Motor neuron (in vitro differentiated cells): ENCODE measurements around the gene TMEM88. TPM values are rescaled to one million over a fixed set of nuclear protein-coding genes. Genes with fewer than 3 reads are reported as not detected.

Source experiments
- ATAC-seq, 8 experiments: fragments of 200-7000 bp; cut with Tn5 transposase; replicated peaks in 6 of 8; 2 replicates each; pipeline ENCODE4 v1.8.0; 2021; ENCODE audit warnings: mild to moderate bottlenecking in 8 of 8, moderate library complexity in 8 of 8
- H3K27ac ChIP-seq, 2 donors: fragments of 250-450 bp; sonication (Bioruptor Pico); 2 replicates each; pipeline ENCODE4 v1.9.0; 2021; ENCODE audit warnings: antibody characterized with exemption in 2 of 2, mild to moderate bottlenecking in 2 of 2, moderate library complexity in 1 of 2
- H3K4me1 ChIP-seq, 2 donors: fragments of 250-450 bp; sonication (Bioruptor Pico); replicated peaks in 1 of 2; 2 replicates each; pipeline ENCODE4 v1.6.1; 2021; ENCODE audit warnings: antibody characterized with exemption in 2 of 2, mild to moderate bottlenecking in 2 of 2, moderate library complexity in 1 of 2
- H3K4me3 ChIP-seq, 5 donors: fragments of 250-450 bp; sonication (Bioruptor Pico); 2 replicates each; pipeline ENCODE4 v1.9.0; 2021; ENCODE audit warnings: antibody characterized with exemption in 5 of 5, mild to moderate bottlenecking in 5 of 5, moderate library complexity in 4 of 5
- WGBS, 10 experiments: fragments of 450-650 bp; shearing (Covaris generic); methylation state at CpG; one replicate each; pipeline ENCODE4 v1.0.0; 2022; 5-methylcytosine and 5-hydroxymethylcytosine counted together
- in situ Hi-C, 9 experiments: fragments of 400-800 bp; cut with MboI; loops; one replicate each; pipeline ENCODE4 v1.15.0; 2021; ENCODE audit warnings: low sequenced_read_pairs in 9 of 9, low pct_unique_long_range_greater_than_20kb in 2 of 9; ENCODE audit not compliant: unreplicated experiment in 9 of 9
- total RNA-seq, 8 experiments: library from RNA; unstranded; fragments of 300-600 nt; gene quantifications; 2 replicates each; pipeline versions ENCODE4 v1.2.3 to v1.2.4, GENCODE V29; 2022

The TMEM88 gene
- total RNA-seq, 8 experiments from 2014 or later, result 0.51 to 18.5 (median 4.1) TPM

DNA sequence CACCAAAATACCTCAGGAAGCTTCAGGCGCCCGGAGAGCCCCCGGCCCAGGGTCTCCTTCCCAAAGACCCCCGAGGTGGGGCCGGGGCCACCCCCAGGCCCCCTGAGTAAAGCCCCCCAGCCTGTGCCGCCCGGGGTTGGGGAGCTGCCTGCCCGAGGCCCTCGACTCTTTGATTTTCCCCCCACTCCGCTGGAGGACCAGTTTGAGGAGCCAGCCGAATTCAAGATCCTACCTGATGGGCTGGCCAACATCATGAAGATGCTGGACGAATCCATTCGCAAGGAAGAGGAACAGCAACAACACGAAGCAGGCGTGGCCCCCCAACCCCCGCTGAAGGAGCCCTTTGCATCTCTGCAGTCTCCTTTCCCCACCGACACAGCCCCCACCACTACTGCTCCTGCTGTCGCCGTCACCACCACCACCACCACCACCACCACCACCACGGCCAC lies 6.7 kb upstream of the TMEM88 start:
- WGBS, 10 experiments, result 100% methylated on average over 1 of the region's 20 CpGs; no CpG with 5 or more reads in 9 of the 10 experiments
- in situ Hi-C loops, result loop anchor here in 1 of 9 experiments (25.0 kb wide), 1 partner anchor 136 kb away; the partner anchor contains the start of genes DNAH2 and EFNB3
- no peak overlapping the region for H3K27ac ChIP-seq
- no peak for ATAC-seq
- H3K4me3 ChIP-seq, result no peak overlapping the region
- H3K4me1 ChIP-seq, result peaks cover 12 to 14% of the 10 kb centered on the region in 2 donors

DNA sequence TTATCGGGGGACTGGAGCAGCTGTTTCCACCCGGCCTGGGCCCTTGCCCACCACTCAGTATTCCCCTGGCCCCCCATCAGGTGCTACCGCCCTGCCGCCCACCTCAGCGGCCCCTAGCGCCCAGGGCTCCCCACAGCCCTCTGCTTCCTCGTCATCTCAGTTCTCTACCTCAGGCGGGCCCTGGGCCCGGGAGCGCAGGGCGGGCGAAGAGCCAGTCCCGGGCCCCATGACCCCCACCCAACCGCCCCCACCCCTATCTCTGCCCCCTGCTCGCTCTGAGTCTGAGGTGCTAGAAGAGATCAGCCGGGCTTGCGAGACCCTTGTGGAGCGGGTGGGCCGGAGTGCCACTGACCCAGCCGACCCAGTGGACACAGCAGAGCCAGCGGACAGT lies 6.1 kb upstream of the TMEM88 start:
- 80 to 93% methylated on average over 3 of the region's 21 CpGs; no CpG with 5 or more reads in 8 of the 10 experiments for WGBS, 10 experiments
- ATAC-seq, result no peak
- H3K27ac ChIP-seq, result no peak overlapping the region
- in situ Hi-C loops, result loop anchor here in 1 of 9 experiments (25.0 kb wide), 1 partner anchor 136 kb away; the partner anchor contains the start of genes DNAH2 and EFNB3
- H3K4me1 ChIP-seq, result peaks cover 14% of the 10 kb centered on the region in 2 donors
- H3K4me3 ChIP-seq, result no peak overlapping the region

DNA sequence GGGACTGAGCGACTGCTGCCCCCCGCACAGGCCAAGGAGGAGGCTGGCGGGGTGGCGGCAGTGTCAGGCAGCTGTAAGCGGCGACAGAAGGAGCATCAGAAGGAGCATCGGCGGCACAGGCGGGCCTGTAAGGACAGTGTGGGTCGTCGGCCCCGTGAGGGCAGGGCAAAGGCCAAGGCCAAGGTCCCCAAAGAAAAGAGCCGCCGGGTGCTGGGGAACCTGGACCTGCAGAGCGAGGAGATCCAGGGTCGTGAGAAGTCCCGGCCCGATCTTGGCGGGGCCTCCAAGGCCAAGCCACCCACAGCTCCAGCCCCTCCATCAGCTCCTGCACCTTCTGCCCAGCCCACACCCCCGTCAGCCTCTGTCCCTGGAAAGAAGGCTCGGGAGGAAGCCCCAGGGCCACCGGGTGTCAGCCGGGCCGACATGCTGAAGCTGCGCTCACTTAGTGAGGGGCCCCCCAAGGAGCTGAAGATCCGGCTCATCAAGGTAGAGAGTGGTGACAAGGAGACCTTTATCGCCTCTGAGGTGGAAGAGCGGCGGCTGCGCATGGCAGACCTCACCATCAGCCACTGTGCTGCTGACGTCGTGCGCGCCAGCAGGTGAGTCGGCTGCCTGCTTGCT lies 5.6 kb upstream of the TMEM88 start:
- H3K27ac ChIP-seq, result no peak overlapping the region
- WGBS, 10 experiments, result 73 to 100% (median 93%) methylated on average over 1 to 13 of the region's 35 CpGs; no CpG with 5 or more reads in 4 of the 10 experiments
- no peak for ATAC-seq
- H3K4me1 ChIP-seq, result peaks cover 17 to 19% of the 10 kb centered on the region in 2 donors
- in situ Hi-C loops, result loop anchor here in 1 of 9 experiments (25.0 kb wide), 1 partner anchor 137 kb away; the partner anchor contains the start of genes DNAH2 and EFNB3
- no peak overlapping the region for H3K4me3 ChIP-seq

DNA sequence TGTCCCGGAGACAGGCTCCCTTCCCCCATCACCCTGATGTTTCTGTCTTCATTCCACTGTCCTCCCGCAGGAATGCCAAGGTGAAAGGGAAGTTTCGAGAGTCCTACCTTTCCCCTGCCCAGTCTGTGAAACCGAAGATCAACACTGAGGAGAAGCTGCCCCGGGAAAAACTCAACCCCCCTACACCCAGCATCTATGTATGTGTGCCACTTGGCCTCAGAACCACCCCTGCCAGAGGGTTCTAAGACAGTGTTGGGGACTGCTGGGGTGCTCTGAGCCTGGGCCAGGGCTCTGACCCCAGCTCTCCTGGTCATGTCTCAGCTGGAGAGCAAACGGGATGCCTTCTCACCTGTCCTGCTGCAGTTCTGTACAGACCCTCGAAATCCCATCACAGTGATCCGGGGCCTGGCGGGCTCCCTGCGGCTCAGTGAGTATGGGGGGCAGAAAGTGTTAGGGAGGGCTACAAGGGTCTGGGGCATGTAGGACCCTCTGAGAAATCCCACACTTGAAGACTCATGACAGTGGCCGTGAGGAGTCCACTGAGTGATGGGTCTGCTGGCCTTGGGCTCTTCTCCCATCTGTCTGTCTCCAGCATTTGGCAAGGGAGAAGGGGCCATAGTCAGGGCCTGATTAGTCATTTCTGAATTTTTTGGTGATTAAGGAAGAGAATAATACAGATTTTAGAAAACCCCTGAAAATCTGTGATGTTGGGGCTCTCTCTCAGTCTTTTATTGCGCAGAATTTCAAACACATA lies 4.9 kb upstream of the TMEM88 start:
- Histone ChIP-seq H3K27ac (no peak overlapping the region), H3K4me3 (no peak overlapping the region), H3K4me1 (peaks cover 24 to 25% of the 10 kb centered on the region in 2 donors)
- in situ Hi-C loops, result loop anchor here in 1 of 9 experiments (25.0 kb wide), 1 partner anchor 138 kb away; the partner anchor contains the start of genes DNAH2 and EFNB3
- 76 to 100% (median 100%) methylated on average over 1 to 8 of the region's 12 CpGs; no CpG with 5 or more reads in 1 of the 10 experiments for whole genome bisulfite sequencing, 10 experiments
- ATAC-seq, result no peak

DNA sequence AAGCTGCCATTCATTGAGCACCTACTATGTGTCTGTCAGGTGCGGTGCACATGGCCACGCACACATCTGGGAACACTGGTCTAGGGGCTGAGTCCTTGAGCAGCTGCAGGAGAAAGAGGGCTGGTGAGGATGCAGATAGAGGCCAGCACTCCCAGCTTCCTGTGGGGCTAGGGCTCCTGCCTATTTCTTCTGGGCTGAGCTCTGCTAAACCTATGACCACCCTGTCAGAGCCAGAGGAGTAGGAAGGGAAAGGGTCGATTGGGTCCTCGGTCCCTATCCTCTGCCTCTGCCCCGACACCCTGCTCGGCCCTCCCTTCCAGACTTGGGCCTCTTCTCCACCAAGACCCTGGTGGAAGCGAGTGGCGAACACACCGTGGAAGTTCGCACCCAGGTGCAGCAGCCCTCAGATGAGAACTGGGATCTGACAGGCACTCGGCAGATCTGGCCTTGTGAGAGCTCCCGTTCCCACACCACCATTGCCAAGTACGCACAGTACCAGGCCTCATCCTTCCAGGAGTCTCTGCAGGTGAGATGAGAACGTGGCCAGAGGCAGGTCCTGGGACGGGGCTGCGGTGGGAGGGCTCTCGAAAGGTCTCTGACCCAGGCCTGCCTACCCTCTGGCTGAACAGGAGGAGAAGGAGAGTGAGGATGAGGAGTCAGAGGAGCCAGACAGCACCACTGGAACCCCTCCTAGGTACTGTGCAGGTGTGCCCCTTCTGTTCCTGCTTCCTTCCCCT lies 4.0 kb upstream of the TMEM88 start:
- Histone ChIP-seq H3K4me1 (peaks cover 28% of the 10 kb centered on the region in 2 donors), H3K4me3 (no peak overlapping the region), H3K27ac (no peak overlapping the region)
- no peak for ATAC-seq
- WGBS, 10 experiments, result 60 to 100% (median 100%) methylated on average over 1 to 4 of the region's 17 CpGs; no CpG with 5 or more reads in 5 of the 10 experiments
- in situ Hi-C loops, result no loop called here

DNA sequence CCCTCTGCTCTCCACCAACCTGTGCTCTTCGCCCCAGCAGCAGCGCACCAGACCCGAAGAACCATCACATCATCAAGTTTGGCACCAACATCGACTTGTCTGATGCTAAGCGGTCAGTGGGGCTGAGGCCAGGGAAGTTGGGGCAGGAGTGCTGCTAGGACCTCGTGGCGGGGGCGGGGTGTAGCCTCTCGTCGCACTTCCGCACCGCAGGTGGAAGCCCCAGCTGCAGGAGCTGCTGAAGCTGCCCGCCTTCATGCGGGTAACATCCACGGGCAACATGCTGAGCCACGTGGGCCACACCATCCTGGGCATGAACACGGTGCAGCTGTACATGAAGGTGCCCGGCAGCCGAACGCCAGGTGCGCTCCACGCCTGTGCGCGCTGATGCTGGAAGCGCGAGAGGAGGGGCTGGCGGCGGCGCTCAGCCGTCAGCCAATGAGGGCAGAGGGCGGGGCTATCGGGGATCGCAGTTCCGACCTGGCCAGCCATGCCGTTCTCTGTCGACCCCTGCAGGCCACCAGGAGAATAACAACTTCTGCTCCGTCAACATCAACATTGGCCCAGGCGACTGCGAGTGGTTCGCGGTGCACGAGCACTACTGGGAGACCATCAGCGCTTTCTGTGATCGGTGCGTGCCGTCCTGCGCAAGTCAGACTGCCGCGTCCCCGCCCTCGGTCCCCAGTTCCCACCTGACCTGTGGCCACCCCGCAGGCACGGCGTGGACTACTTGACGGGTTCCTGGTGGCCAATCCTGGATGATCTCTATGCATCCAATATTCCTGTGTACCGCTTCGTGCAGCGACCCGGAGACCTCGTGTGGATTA lies 3.2 kb upstream of the TMEM88 start:
- Histone ChIP-seq H3K4me3 (peak overlapping the region in 1 of 5 donors; percentile 15), H3K27ac (peak overlapping the region in 1 of 2 donors; percentile 52), H3K4me1 (peaks cover 34 to 36% of the 10 kb centered on the region in 2 donors)
- ATAC-seq, result peak; percentile 28 to 81 (median 68)
- in situ Hi-C loops, result no loop called here
- 0 to 80% (median 30%) methylated on average over 1 to 6 of the region's 60 CpGs; no CpG with 5 or more reads in 5 of the 10 experiments for WGBS, 10 experiments

DNA sequence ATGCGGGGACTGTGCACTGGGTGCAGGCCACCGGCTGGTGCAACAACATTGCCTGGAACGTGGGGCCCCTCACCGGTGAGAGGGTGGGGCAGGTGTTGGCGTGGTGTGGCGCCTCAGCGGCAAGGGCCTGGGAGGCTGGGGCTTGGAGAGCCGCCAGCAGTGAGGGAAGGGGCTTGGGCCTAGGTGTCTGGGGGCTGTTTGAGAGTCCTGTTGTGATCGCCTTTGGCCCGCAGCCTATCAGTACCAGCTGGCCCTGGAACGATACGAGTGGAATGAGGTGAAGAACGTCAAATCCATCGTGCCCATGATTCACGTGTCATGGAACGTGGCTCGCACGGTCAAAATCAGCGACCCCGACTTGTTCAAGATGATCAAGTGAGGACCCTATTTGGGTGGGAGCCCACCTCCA lies 2.6 kb upstream of the TMEM88 start:
- no peak overlapping the region for H3K4me3 ChIP-seq
- H3K27ac ChIP-seq, result no peak overlapping the region
- 60 to 98% (median 90%) methylated on average over 2 to 8 of the region's 20 CpGs; no CpG with 5 or more reads in 5 of the 10 experiments for WGBS, 10 experiments
- H3K4me1 ChIP-seq, result peaks cover 34 to 36% of the 10 kb centered on the region in 2 donors
- no peak for ATAC-seq
- in situ Hi-C loops, result no loop called here

DNA sequence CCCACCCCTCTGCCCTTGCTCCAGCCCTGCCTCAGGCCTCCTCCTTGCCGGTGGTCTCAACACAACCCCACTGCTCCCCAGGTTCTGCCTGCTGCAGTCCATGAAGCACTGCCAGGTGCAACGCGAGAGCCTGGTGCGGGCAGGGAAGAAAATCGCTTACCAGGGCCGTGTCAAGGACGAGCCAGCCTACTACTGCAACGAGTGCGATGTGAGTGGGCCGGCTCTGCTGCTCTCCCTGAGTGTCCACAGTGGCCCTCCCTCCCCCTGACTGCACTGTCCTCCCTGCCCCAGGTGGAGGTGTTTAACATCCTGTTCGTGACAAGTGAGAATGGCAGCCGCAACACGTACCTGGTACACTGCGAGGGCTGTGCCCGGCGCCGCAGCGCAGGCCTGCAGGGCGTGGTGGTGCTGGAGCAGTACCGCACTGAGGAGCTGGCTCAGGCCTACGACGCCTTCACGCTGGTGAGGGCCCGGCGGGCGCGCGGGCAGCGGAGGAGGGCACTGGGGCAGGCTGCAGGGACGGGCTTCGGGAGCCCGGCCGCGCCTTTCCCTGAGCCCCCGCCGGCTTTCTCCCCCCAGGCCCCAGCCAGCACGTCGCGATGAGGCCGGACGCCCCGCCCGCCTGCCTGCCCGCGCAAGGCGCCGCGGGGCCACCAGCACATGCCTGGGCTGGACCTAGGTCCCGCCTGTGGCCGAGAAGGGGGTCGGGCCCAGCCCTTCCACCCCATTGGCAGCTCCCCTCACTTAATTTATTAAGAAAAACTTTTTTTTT lies 1.8 kb upstream of the TMEM88 start:
- 38 to 81% methylated on average over 4 to 19 of the region's 51 CpGs; no CpG with 5 or more reads in 8 of the 10 experiments for WGBS, 10 experiments
- Histone ChIP-seq H3K27ac (no peak overlapping the region), H3K4me3 (no peak overlapping the region), H3K4me1 (peaks cover 34 to 36% of the 10 kb centered on the region in 2 donors)
- no peak for ATAC-seq
- in situ Hi-C loops, result no loop called here

DNA sequence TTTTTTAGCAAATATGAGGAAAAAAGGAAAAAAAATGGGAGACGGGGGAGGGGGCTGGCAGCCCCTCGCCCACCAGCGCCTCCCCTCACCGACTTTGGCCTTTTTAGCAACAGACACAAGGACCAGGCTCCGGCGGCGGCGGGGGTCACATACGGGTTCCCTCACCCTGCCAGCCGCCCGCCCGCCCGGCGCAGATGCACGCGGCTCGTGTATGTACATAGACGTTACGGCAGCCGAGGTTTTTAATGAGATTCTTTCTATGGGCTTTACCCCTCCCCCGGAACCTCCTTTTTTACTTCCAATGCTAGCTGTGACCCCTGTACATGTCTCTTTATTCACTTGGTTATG lies 1.2 kb upstream of the TMEM88 start:
- Histone ChIP-seq H3K4me1 (peaks cover 34 to 40% of the 10 kb centered on the region in 2 donors), H3K4me3 (no peak overlapping the region), H3K27ac (no peak overlapping the region)
- WGBS, 10 experiments, result 50 to 97% (median 57%) methylated on average over 4 to 7 of the region's 21 CpGs; no CpG with 5 or more reads in 7 of the 10 experiments
- in situ Hi-C loops, result no loop called here
- no peak for ATAC-seq

DNA sequence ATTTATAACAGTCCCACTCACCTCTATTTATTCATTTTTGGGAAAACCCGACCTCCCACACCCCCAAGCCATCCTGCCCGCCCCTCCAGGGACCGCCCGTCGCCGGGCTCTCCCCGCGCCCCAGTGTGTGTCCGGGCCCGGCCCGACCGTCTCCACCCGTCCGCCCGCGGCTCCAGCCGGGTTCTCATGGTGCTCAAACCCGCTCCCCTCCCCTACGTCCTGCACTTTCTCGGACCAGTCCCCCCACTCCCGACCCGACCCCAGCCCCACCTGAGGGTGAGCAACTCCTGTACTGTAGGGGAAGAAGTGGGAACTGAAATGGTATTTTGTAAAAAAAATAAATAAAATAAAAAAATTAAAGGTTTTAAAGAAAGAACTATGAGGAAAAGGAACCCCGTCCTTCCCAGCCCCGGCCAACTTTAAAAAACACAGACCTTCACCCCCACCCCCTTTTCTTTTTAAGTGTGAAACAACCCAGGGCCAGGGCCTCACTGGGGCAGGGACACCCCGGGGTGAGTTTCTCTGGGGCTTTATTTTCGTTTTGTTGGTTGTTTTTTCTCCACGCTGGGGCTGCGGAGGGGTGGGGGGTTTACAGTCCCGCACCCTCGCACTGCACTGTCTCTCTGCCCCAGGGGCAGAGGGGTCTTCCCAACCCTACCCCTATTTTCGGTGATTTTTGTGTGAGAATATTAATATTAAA lies 638 bp upstream of the TMEM88 start:
- in situ Hi-C loops, result no loop called here
- 0 to 89% (median 31%) methylated on average over 1 to 7 of the region's 31 CpGs; no CpG with 5 or more reads in 2 of the 10 experiments for WGBS, 10 experiments
- H3K27ac ChIP-seq, result peak overlapping the region in 1 of 2 donors; percentile 49
- H3K4me3 ChIP-seq, result peak overlapping the region in 1 of 5 donors; percentile 56
- no peak for ATAC-seq
- peaks cover 38 to 46% of the 10 kb centered on the region in 2 donors for H3K4me1 ChIP-seq

DNA sequence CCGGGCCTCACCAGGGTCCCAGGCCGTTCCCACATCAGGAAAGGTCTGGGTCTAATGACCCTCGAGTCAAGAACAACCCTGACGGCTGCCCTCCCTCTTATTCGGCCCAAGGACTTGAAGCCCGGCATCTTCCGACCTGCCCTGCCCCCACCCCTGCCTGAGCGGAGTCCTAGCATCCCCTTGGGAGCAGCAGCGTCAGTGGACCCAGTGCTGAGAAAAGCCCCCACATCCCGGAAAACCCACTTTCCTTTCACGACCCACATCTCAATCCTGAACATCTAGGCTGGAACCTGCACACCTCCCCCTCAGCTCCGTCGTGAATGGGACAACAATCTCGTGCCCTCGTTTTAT lies 769 bp downstream of the TMEM88 start:
- peak overlapping the region; percentile 92 to 97 for H3K27ac ChIP-seq
- H3K4me1 ChIP-seq, result peaks cover 38 to 46% of the 10 kb centered on the region in 2 donors
- peak overlapping the region in 4 of 5 donors; percentile 1 to 63 (median 54) for H3K4me3 ChIP-seq
- in situ Hi-C loops, result no loop called here
- WGBS, 10 experiments, result 38 to 42% methylated on average over 2 to 4 of the region's 15 CpGs; no CpG with 5 or more reads in 8 of the 10 experiments
- ATAC-seq, result no peak
